Heart right ventricle (tissue), 16 donors: ENCODE data around the gene LIMCH1. TPM values are rescaled to one million over a fixed set of nuclear protein-coding genes. Genes with fewer than 3 reads are reported as not detected.

Source experiments
- ATAC-seq, 8 donors: fragments of 200-7000 bp; cut with Tn5 transposase; one replicate each; pipeline ENCODE4 v1.9.1; 2020; ENCODE audit warnings: mild to moderate bottlenecking in 8 of 8, moderate library complexity in 8 of 8, moderate number of reproducible peaks in 1 of 8
- DNase-seq, 2 donors: peaks; one replicate each; pipeline ENCODE4 v3.0.0-alpha.2; 2020
- H3K27ac ChIP-seq, 10 donors: fragments of 200-600 bp; sonication (generic) in 2 of 10; one replicate each; pipeline versions ENCODE4 v1.5.0 to v1.8.0; 2020 to 2022; ENCODE audit warnings: mild to moderate bottlenecking in 3 of 10
- H3K27me3 ChIP-seq, 7 donors: fragments of 200-600 bp; one replicate each; pipeline ENCODE4 v1.8.0; 2021 to 2022; ENCODE audit warnings: mild to moderate bottlenecking in 2 of 7
- H3K36me3 ChIP-seq, 9 donors: fragments of 200-600 bp; sonication (generic) in 1 of 9; one replicate each; pipeline versions ENCODE4 v1.5.0 to v1.8.0; 2020 to 2022; ENCODE audit warnings: mild to moderate bottlenecking in 2 of 9
- H3K4me1 ChIP-seq, 9 donors: fragments of 200-600 bp; sonication (generic) in 1 of 9; one replicate each; pipeline versions ENCODE4 v1.5.0 to v1.8.0; 2020 to 2022; ENCODE audit warnings: mild to moderate bottlenecking in 4 of 9
- H3K4me3 ChIP-seq, 10 donors: fragments of 200-600 bp; sonication (generic) in 2 of 10; one replicate each; pipeline versions ENCODE4 v1.5.0 to v1.8.0; 2020 to 2022; ENCODE audit warnings: mild to moderate bottlenecking in 7 of 10, moderate library complexity in 2 of 10
- H3K9me3 ChIP-seq, 11 donors: fragments of 200-600 bp in 10 of 11; sonication (generic) in 2 of 11; one replicate each; pipeline versions ENCODE4 v1.5.0 to v1.8.0; 2013 to 2022; ENCODE audit warnings: mild to moderate bottlenecking in 2 of 11, control low read depth in 1 of 11, moderate library complexity in 1 of 11
- WGBS, 2 donors: extraction: QIAGEN DNeasy Blood & Tissue Kit; methylation state at CpG; one replicate each; pipeline ENCODE4 v1.1.7; 2013; ENCODE audit warnings: inconsistent platforms in 1 of 2; 5-methylcytosine and 5-hydroxymethylcytosine counted together
- intact Hi-C, 10 donors: fragments of 100-400 bp; cut with DNase I; formaldehyde crosslinking; loops; one replicate each; pipeline versions ENCODE4 v1.11.1 to v1.14.2; 2022
- polyA plus RNA-seq, 2 donors: library from polyadenylated mRNA; stranded (reverse); fragments of 200-250 nt; gene quantifications; one replicate each; pipeline ENCODE4 v1.2.3, GENCODE V29; 2013
- total RNA-seq, 10 donors: library from RNA; stranded (reverse); fragmentation: NEBNext Ultra II Directional in 3 of 10; extraction: Animal tissue kit (Norgen Biotek cat#: 25700) in 3 of 10; gene quantifications; one replicate each; pipeline versions ENCODE4 v1.2.1 to v1.2.4, GENCODE V29; 2021 to 2023
- TF ChIP-seq, protein P1 (sequence below), 9 donors: fragments of 200-600 bp; sonication (generic) in 2 of 9; IDR thresholded peaks; one replicate each; pipeline versions ENCODE4 v1.5.0 to v1.8.0; 2021 to 2022; ENCODE audit warnings: antibody characterized with exemption in 9 of 9, mild to moderate bottlenecking in 5 of 9, moderate library complexity in 1 of 9
- donor health status: Arrhythmogenic right ventricular cardiomyopathy.
- donor health status: ischemic (EF 13 %, LVEDD 7.1; RV severe dilation, severe dysfunction).
- donor health status: healthy with polysubstance abuse.
- donor health status: DM: no; HTN: yes; CAD: no.
- donor health status: DM: no; HTN: no; CAD: no.
- donor health status: ischemic (EF 25% LVEDD 6.9; RV normal size, moderate dysfunction).
- donor health status: ischemic (EF 25% LVEDD 5.7; RV mildly dilated, moderate dysfunction).
- donor health status: healthy.
- donor health status: DM: yes; HTN: yes; CAD: no.
- donor health status: Ischemic cardiomyopathy.
- donor health status: ischemic (EF 35%, LVEDD 5.7; RV mildly dilated, moderate dysfunction).
- donor health status: nonischemic (EF 11% LVEDD 7.7; RV severe dilation, severe dysfunction).
- donor health status: DM: yes; HTN: yes; CAD: no.
- donor health status: PGD.
- donor health status: ischemic (EF 29% LVEDD 5.4; RV normal size, mild dysfunction).
- donor health status: nonischemic (EF 23%, LVEDD 6.1; RV moderate dilation, normal function).

LIMCH1 gene
- total and polyA plus RNA-seq, 12 donors, result 28.4 to 410 (median 280) TPM

DNA sequence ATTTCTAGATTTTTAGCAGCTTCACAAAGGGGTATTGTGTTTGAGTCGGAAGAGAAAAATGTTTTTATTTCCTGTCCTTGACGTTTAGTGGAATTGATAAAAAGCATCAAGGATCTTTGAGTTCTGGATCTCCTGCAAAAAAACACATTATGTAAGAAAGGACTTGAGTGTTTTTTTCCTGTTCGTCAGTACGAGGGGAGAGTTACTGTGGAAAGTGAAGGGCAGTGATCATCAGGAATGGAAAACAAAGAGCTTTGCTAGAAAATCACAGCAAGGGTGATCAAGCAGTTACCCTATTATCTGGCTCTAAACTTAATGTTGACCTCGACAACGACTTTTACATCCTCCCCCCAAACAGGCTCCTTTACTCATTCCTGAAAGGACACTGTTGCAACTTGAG, 7.3 kb downstream of the LIMCH1 start:
- H3K4me3 ChIP-seq, result no peak overlapping the region
- intact Hi-C loops, result loop anchor here in 1 of 10 donors (10.0 kb wide), 1 partner anchor 110 kb away; no protein-coding TSS in a partner anchor

DNA sequence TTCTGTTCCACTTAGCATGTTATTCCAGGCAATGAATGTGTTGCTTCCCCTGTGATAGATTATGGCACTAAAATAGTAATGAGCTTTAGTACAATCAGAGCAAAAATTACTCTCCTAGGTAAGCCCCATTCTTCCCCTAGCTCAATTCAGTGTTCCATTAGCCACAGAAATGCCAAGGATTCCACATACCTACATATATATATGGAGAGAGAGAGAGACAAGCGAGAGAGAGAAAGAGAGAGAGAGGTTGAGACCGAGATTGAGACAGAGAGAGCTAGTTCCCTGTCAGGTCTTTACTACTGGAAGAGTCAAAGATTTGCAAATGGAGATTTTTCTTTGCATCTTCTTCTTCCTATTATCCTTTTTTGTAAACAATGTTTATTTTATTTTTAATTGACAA, 8.7 kb downstream of the LIMCH1 start:
- no peaks in the 10 kb centered on the region for H3K36me3 ChIP-seq
- no peaks in the 10 kb centered on the region for H3K9me3 ChIP-seq
- no peaks in the 10 kb centered on the region for H3K27me3 ChIP-seq
- DNase-seq (no peak), ATAC-seq (no peak)
- whole genome bisulfite sequencing, 2 donors, result 82 to 91% methylated on average over 2 of the region's 2 CpGs
- peaks cover 18 to 92% (median 74%) of the 10 kb centered on the region in 9 donors for H3K4me1 ChIP-seq
- TF ChIP-seq, protein P1, sequence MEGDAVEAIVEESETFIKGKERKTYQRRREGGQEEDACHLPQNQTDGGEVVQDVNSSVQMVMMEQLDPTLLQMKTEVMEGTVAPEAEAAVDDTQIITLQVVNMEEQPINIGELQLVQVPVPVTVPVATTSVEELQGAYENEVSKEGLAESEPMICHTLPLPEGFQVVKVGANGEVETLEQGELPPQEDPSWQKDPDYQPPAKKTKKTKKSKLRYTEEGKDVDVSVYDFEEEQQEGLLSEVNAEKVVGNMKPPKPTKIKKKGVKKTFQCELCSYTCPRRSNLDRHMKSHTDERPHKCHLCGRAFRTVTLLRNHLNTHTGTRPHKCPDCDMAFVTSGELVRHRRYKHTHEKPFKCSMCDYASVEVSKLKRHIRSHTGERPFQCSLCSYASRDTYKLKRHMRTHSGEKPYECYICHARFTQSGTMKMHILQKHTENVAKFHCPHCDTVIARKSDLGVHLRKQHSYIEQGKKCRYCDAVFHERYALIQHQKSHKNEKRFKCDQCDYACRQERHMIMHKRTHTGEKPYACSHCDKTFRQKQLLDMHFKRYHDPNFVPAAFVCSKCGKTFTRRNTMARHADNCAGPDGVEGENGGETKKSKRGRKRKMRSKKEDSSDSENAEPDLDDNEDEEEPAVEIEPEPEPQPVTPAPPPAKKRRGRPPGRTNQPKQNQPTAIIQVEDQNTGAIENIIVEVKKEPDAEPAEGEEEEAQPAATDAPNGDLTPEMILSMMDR (IDR thresholded peaks at IDR 0.05), result no peak
- peak overlapping the region in 2 of 10 donors; percentile 92 to 96 for H3K27ac ChIP-seq
- no peak overlapping the region for H3K4me3 ChIP-seq
- intact Hi-C loops, result loop anchor here in 1 of 10 donors (10.0 kb wide), 1 partner anchor 112 kb away; no protein-coding TSS in a partner anchor

More for the DNA sequence above, 7.3 kb downstream of the LIMCH1 start:
- no peaks in the 10 kb centered on the region for H3K36me3 ChIP-seq
- no peak for DNase-seq
- peak overlapping the region; percentile 8 to 96 (median 66) for H3K27ac ChIP-seq
- 12 to 18% methylated on average over 6 of the region's 6 CpGs for WGBS, 2 donors
- H3K27me3 ChIP-seq, result no peaks in the 10 kb centered on the region
- TF ChIP-seq, protein P1 (IDR thresholded peaks at IDR 0.05), result no peak
- H3K9me3 ChIP-seq, result no peaks in the 10 kb centered on the region
- ATAC-seq, result peak in 4 of 8 donors; percentile 13 to 32 (median 32)
- H3K4me1 ChIP-seq, result peaks cover 20 to 92% (median 74%) of the 10 kb centered on the region in 9 donors

DNA sequence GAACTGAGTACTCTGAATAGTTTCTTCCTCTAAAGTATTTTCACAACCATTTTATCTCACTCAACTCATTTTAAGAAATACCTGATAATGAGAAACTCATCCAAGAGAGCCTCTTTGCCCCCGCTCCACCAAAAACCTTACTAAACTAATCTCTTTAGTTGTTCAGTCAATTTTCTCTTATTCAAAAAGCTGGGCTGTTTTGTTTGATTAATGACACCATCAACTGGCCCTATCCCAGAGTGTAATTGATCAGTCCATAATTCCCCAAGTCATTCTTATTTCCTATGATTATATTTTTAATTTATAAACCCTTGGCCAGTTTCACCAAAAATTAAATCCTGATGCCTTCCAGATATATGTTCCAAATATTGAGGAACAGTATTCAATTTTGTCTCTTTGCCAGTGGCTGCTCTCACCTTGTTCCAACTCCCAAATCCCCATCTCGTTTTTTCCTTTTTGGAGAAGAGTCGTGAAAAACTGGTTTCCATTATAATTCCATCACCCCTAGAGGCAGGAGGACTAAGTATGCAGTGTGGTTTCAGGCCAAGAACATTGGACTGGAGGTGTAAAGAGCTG, 10.4 kb downstream of the LIMCH1 start:
- ATAC-seq, result no peak
- peak overlapping the region in 1 of 10 donors; percentile 23 for H3K27ac ChIP-seq

GRCh38 chr4:41549478-41549877, 11.5 kb downstream of the LIMCH1 start:
- Histone ChIP-seq H3K4me1 (peaks cover 7 to 79% (median 60%) of the 10 kb centered on the region in 9 donors), H3K27ac (peak overlapping the region in 7 of 10 donors; percentile 6 to 28 (median 14)), H3K36me3 (no peaks in the 10 kb centered on the region), H3K27me3 (no peaks in the 10 kb centered on the region), H3K4me3 (no peak overlapping the region), H3K9me3 (no peaks in the 10 kb centered on the region)
- TF ChIP-seq, protein P1 (IDR thresholded peaks at IDR 0.05), result no peak
- intact Hi-C loops, result loop anchor here in 1 of 10 donors (10.0 kb wide), 1 partner anchor 115 kb away; no protein-coding TSS in a partner anchor
- WGBS, 2 donors, result 61% methylated on average over 3 of the region's 3 CpGs
- no peak for DNase-seq
- peak in 2 of 8 donors; percentile 30 to 59 for ATAC-seq

More for the DNA sequence above, 10.4 kb downstream of the LIMCH1 start:
- no peaks in the 10 kb centered on the region for H3K36me3 ChIP-seq
- no peaks in the 10 kb centered on the region for H3K27me3 ChIP-seq
- TF ChIP-seq, protein P1 (IDR thresholded peaks at IDR 0.05), result no peak
- H3K4me3 ChIP-seq, result no peak overlapping the region
- no peaks in the 10 kb centered on the region for H3K9me3 ChIP-seq
- 84 to 91% methylated on average over 3 of the region's 3 CpGs for WGBS, 2 donors
- H3K4me1 ChIP-seq, result peaks cover 10 to 83% (median 70%) of the 10 kb centered on the region in 9 donors
- intact Hi-C loops, result loop anchor here in 1 of 10 donors (10.0 kb wide), 1 partner anchor 114 kb away; no protein-coding TSS in a partner anchor
- no peak for DNase-seq
